ENCODE measurements around the gene HOXD8.

GRCh38 chr2:176124947-176125771, 4.3 kb upstream of the HOXD8 start:
- no peak for TF ChIP-seq CTCF (IDR thresholded peaks at IDR 0.05)
- TF ChIP-seq POLR2A (IDR thresholded peaks at IDR 0.05), result no peak
